Suprapubic skin (tissue), 3 donors: ENCODE measurements around the gene NR6A1.

Source experiments
- POLR2AphosphoS5 ChIP-seq, 3 donors: sonication (generic); formaldehyde crosslinking; IDR thresholded peaks; one replicate each; pipeline ENCODE4 v1.6.1; 2017; ENCODE audit warnings: antibody characterized with exemption in 3 of 3
- TF ChIP-seq, protein P1 (sequence below), 2 donors: fragments of 200-600 bp in 1 of 2; fragments of 450-650 bp in 1 of 2; sonication (generic) in 1 of 2; IDR thresholded peaks; one replicate each; pipeline ENCODE4 v1.5.1; 2016 to 2019; ENCODE audit warnings: antibody characterized with exemption in 2 of 2, mild to moderate bottlenecking in 1 of 2, moderate library complexity in 1 of 2

DNA sequence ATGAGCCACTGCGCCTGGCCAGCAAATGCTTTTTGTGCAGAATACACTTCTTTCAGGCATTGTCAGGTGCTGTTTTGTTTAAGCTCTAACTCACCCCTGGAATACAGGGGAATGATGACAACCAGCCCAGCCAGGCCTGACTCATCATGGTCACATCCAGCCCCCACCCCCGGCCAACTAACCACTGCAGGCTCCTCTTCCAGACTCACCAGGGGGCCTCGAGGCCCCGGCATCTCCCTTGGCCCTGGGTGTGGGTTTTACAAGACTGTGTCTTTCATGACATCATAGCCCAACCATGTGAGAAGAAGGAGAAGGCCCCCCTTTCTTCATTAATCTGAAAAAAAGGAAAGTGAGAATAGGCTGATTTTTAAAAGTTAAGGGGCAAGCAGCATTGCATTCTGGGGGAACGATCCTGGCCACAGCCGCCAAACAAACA is 41.3 kb upstream of the NR6A1 start:
- no peak for TF ChIP-seq POLR2AphosphoS5 (IDR thresholded peaks at IDR 0.05)
- TF ChIP-seq, protein P1, sequence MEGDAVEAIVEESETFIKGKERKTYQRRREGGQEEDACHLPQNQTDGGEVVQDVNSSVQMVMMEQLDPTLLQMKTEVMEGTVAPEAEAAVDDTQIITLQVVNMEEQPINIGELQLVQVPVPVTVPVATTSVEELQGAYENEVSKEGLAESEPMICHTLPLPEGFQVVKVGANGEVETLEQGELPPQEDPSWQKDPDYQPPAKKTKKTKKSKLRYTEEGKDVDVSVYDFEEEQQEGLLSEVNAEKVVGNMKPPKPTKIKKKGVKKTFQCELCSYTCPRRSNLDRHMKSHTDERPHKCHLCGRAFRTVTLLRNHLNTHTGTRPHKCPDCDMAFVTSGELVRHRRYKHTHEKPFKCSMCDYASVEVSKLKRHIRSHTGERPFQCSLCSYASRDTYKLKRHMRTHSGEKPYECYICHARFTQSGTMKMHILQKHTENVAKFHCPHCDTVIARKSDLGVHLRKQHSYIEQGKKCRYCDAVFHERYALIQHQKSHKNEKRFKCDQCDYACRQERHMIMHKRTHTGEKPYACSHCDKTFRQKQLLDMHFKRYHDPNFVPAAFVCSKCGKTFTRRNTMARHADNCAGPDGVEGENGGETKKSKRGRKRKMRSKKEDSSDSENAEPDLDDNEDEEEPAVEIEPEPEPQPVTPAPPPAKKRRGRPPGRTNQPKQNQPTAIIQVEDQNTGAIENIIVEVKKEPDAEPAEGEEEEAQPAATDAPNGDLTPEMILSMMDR (IDR thresholded peaks at IDR 0.05): no peak
